Measurements from ENCODE around the gene MAML2. TPM values are rescaled to one million over a fixed set of nuclear protein-coding genes. Genes with fewer than 3 reads are reported as not detected.

MAML2 gene
- total and polyA plus RNA-seq, 9 of the 15 experiments (the other 6 are each of a cell fraction or from before 2014, with no cell fraction given) = 0.79 to 6.8 (median 4.8) TPM

- TF ChIP-seq ARID4B (CRISPR knock-in tag; IDR thresholded peaks at IDR 0.05) (no peak), NEUROD1 (IDR thresholded peaks at IDR 0.05; ENCODE audit: borderline replicate concordance, low read depth, low read length, partially characterized antibody) (peak; percentile 19), BRCA1 (IDR thresholded peaks at IDR 0.05) (no peak), BRCA1 (CRISPR knock-in tag; IDR thresholded peaks at IDR 0.05) (no peak), ZBED1 (IDR thresholded peaks at IDR 0.05) (no peak), TCF3 (CRISPR knock-in tag; IDR thresholded peaks at IDR 0.05) (0 out of 2 replicates have a peak, but pooled peaks have one; percentile 10), ZNF384 (IDR thresholded peaks at IDR 0.05; ENCODE audit: low read depth, low read length) (no peak), E2F1 (CRISPR knock-in tag; IDR thresholded peaks at IDR 0.05) (no peak), EP400 (IDR thresholded peaks at IDR 0.05) (0 out of 2 replicates have a peak, but pooled peaks have one; percentile 12), E2F8 (IDR thresholded peaks at IDR 0.05; ENCODE audit: low read depth, partially characterized antibody) (no peak), ZBTB49 (CRISPR knock-in tag; IDR thresholded peaks at IDR 0.05; ENCODE audit: borderline replicate concordance) (no peak), GABPB2 (CRISPR knock-in tag; conservative IDR thresholded peaks at IDR 0.05) (no peak), SP1 (CRISPR knock-in tag; IDR thresholded peaks at IDR 0.05) (no peak)
Measured at GRCh38 chr11:96279018-96279895, 63.7 kb downstream of the MAML2 start (continued).

Data from K562 (cell line).